ENCODE results near the gene ACSM5.

GRCh38 chr16:20401475-20402016, 7.8 kb upstream of the ACSM5 start:
- no peak for TF ChIP-seq CTCF (IDR thresholded peaks at IDR 0.05)
- no peak for TF ChIP-seq POLR2A (IDR thresholded peaks at IDR 0.05)
